DMS153 (cell line): Measurements from ENCODE around the gene NUP210.
"Not testable (repeated sequence)": the region's sequence is repeated elsewhere in the genome, so short reads cannot be mapped to it uniquely, and the experiment has no call there.

Experiments used
- DNase-seq: peaks from one replicate; lab custom pipeline; 2025; lab: John Stamatoyannopoulos, UW

The NUP210 gene

GRCh38 chr3:13429631-13430291 is 9.6 kb upstream of the NUP210 start:
- no peak for DNase-seq

DNA sequence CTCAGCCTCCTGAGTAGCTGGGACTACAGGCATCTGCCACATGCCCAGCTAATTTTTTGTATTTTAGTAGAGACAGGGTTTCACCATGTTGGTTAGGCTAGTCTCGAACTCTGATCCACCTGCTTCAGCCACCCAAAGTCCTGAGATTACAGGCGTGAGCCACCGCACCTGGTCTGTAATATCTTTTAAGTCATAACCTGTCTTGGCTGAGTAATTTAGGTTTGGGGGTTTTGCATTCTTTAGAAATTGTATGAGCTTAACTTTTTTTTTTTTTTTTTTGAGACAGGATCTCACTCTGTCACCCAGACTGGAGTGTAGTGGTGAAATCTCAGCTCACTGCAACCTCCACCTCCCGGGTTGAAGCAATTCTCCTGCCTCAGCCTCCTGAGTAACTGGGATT is 8.6 kb upstream of the NUP210 start:
- DNase-seq, result not testable (repeated sequence)

DNA sequence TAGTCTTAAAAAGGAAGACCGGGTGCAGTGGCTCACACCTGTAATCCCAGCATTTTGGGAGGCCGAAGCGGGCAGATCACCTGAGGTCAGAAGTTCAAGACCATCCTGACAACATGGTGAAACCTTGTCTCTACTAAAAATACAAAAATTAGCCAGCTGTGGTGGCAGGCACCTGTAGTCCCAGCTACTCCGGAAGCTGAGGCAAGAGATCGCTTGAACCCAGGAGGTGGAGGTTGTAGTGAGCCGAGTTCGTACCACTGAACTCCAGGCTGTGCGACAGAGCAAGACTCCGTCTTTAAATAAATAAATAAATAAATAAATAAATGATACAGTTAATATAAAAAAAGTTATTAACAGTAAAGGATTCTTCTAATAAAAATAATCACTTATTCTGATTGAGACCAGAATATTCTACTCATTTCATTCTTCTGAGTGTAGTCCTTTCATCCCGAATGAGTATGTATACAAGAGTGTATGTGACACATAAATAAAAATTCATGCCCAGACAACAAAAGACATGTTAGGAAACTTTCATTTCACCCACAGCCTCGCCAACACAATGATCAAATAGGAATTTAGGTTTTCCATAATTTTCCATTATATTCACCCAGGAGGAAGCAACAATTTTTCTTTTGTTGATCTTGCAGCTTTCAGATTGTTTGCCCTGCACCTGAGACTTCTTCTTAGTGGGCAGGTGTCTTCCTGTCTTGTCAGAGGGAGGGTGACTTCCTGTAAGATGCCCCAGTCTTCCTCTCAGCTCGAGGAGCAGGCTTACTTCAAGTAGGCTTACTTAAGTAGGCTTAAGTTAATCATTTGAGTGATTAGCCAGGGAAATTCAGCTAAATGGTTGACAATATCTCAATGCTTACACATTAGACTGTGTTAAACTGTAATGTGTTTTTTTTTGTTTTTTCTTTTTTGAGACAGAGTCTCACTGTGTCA is 7.8 kb upstream of the NUP210 start:
- no peak for DNase-seq

GRCh38 chr3:13426591-13426990 is 6.5 kb upstream of the NUP210 start:
- DNase-seq, result no peak

DNA sequence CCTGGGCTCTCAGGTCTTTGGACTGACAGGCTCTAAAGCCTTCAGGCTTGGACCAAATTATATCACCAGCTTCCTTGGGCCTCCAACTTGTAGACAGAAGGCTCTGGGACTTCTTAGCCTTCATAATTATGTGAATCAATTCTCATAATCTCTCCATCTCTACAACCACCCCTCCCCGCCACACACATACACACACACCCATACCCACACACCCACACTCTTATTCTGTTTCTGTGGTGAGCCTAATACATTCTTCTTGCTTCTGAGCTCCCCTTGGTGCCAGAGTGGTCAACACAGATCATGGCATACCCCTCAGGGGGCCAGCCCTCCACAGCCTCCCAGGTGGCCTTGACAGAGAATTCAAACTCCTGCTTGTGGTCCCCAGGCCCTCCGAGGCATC is 5.6 kb upstream of the NUP210 start:
- DNase-seq, result no peak

GRCh38 chr3:13424865-13425617 is 4.9 kb upstream of the NUP210 start:
- no peak for DNase-seq

DNA sequence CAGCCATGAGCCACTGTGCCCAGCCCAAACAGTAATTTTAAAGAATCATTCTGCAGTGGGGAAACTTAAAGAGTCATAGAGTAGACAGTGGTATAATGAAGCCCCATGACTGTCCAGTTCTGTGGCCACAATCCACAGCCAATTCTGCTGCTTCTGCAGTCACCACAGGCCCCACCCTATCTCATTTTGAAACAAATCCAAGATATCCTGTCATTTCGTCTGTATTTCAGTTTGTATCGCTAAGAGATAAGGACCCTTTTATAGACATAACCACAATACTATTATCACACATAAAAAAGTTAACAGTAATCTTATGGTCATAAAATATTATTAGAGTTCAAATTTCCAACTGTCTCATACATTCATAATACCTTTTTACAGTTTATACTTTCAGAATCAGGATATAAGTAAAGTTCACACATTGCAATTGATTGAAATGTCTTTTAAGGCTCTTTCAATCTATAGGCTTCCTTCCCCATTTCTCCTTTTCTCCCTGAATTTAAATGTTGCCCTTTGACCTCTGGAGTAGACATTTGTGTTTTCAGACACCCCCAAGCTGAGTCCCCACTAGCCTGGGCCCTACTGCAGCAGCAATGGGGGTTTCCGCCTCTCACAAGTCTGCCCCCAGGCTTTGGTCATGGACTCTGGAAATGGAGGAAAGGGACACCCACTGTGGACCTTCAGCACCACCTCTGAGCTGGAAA is 4.2 kb upstream of the NUP210 start:
- no peak for DNase-seq

GRCh38 chr3:13420831-13421765 is 976 bp upstream of the NUP210 start:
- DNase-seq, result peak; percentile 4

- no peak for DNase-seq
Measured at GRCh38 chr3:13419505-13420044, 547 bp downstream of the NUP210 start.

DNA sequence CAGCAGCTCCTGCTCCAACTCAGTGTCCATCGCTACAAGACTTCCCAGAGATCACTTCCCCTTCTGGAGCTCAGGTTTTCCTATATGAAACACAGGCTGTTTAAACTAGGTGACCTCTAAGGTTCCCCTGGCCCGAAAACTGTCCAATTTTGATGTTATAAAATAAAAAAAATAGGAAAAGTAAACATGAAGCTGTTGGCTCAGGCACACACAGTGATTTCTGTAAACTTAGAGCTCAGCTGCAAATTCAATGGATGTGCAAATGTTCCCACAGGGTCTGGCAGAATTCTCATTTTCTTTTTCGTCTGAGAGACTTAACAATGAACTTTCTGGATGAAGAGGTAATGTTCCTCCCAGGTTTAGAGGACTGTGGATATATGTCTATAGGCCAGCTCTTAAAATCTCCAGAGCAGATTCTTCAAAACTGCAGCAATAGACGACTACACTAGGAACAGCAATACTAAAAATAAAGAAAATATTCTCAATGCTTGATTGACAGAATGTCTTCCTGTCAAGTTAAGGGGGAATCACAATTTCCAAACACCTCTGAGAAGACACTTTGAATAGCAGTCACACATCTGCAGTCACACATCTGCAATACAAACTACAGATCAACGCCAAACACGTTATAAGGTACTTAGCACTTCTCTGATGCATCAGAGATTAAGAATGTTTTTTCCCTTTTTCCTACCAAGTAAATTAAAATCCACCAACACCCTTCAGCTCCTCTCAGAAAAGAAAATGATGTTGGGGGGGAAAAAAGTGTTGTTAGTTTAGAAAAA is 2.8 kb downstream of the NUP210 start:
- no peak for DNase-seq

- DNase-seq, result no peak
Measured at GRCh38 chr3:13415997-13416793, 3.9 kb downstream of the NUP210 start.

DNA sequence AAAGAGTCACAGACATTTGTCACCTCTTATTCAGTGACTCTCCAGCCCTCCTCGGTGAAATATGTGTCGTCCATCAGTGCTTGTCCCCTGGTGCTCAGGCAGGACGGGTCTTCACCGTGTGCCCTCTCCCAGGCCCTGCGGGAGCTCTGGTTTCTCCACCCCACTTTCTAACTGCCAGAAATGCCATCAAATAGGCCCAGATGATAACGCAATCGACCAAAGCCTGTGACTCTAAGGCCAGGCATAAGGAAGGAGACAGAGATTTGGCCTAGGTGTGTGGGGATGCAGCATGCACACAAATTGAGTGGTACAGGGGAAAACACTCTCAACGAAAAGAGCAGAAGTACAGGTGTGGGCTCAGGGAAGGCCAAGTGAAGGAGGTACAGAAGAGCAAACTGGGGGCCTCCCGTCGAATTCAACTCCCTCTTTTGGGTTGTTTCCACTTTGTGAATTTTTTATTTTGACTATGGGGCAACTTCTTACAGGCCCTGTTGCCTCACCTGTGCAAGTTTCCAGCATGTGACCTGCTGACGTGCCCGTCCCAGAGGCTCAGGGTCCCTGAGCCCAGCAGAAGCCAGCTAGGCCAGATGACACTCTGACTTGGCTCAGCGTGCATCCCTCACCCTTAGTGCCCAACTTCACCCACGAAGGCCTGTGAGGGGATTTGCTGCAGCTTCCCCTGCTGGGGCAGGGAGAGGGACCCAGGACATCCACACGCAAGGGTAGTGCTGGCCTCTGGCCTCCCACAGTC is 4.7 kb downstream of the NUP210 start:
- no peak for DNase-seq

DNA sequence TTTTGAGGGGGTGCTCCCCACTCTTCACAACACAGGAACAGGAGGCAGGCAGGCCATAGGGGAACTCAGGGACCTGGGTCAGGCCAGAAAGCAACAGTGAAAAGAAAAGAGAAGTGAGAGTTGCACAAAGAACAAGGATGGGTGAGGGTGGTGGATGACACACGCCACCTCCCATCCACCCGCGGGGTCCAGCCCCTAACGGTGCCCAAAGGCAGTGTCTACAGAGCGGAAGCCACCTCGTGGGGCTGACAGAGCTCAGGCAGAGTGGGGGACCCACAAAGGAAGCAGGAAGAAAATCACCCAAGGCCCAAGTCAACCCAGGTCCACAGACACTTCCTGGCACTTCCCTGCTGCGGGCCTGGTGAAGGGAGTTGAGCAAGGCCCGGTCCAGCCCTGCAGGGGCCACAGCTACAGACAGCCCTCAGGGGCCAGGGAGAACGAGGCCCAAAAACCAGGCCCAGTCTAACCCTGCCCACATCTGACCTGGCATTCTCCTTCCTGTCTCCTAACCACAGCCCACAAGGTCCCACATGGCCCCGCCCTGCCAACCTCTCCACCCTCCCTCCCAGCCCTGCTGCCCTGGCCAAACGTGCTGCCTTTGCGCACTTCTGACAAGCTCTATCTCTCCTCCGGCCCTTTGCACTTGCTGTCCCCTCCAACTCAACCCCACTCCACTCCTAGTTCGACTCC is 5.9 kb downstream of the NUP210 start:
- DNase-seq, result no peak

- no peak for DNase-seq
Measured at GRCh38 chr3:13411186-13411860, 8.8 kb downstream of the NUP210 start.

GRCh38 chr3:13408890-13409289 is 11.2 kb downstream of the NUP210 start:
- no peak for DNase-seq

- DNase-seq, result no peak
Measured at GRCh38 chr3:13407926-13408325, 12.2 kb downstream of the NUP210 start.

- DNase-seq, result no peak
Measured at GRCh38 chr3:13407475-13407874, 12.6 kb downstream of the NUP210 start.
